IMR-90 (cell line): ENCODE measurements around the gene NR4A1. TPM values are rescaled to one million over a fixed set of nuclear protein-coding genes. Genes with fewer than 3 reads are reported as not detected.

Experiments used
- ATAC-seq: fragments of 200-7000 bp; cut with Tn5 transposase; 2 replicates; pipeline ENCODE4 v1.9.1; 2020; ENCODE audit warnings: low read depth, mild to moderate bottlenecking, moderate library complexity
- BruUV-seq: library from RNA; stranded (reverse); fragments of 400-500 nt; replicated peaks from 2 replicates; lab custom pipeline; 2021; lab: Mats Ljungman, UMichigan
- CTCF ChIA-PET: fragments of 300-600 bp; formaldehyde crosslinking; extraction: SDS; loops from one replicate; lab custom pipeline; 2021; ENCODE audit warnings: antibody characterized with exemption; lab: Yijun Ruan, JAX
- POLR2A ChIA-PET: fragments of 300-600 bp; sonication (Branson Sonifier 250); formaldehyde crosslinking; loops from one replicate; lab custom pipeline; 2022; ENCODE audit warnings: antibody characterized with exemption; ENCODE audit not compliant: unreplicated experiment; lab: Charles Lee
- DNase-seq: peaks from one replicate; pipeline ENCODE4 v3.0.0; 2013
- H2AFZ ChIP-seq: replicated peaks from 2 replicates; pipeline ENCODE3; 2013; ENCODE audit warnings: low read length, mild to moderate bottlenecking; ENCODE audit not compliant: poor library complexity
- H2AK5ac ChIP-seq: 2 replicates; pipeline ENCODE4 v1.6.1; 2013; ENCODE audit warnings: low read depth, low read length, inconsistent platforms
- H2AK9ac ChIP-seq: replicated peaks from 2 replicates; pipeline ENCODE3; 2013; ENCODE audit warnings: mild to moderate bottlenecking, low read depth, low read length, moderate library complexity; ENCODE audit not compliant: poor library complexity
- H2BK120ac ChIP-seq: 2 replicates; pipeline ENCODE4 v1.6.1; 2013; ENCODE audit warnings: low read depth, low read length, inconsistent platforms
- H2BK15ac ChIP-seq: 3 replicates; pipeline ENCODE4 v1.6.1; 2013; ENCODE audit warnings: low read depth, low read length, inconsistent platforms
- H2BK20ac ChIP-seq: 2 replicates; pipeline ENCODE4 v1.6.1; 2013; ENCODE audit warnings: low read depth, mild to moderate bottlenecking, inconsistent platforms, low read length, moderate library complexity
- H2BK5ac ChIP-seq: 2 replicates; pipeline ENCODE4 v1.6.1; 2013; ENCODE audit warnings: mild to moderate bottlenecking, low read depth, low read length, inconsistent platforms; ENCODE audit not compliant: poor library complexity, severe bottlenecking
- H3K14ac ChIP-seq: replicated peaks from 2 replicates; pipeline ENCODE4 v1.6.1; 2013; ENCODE audit warnings: low read depth, low read length, inconsistent platforms
- H3K18ac ChIP-seq: 2 replicates; pipeline ENCODE4 v1.6.1; 2013; ENCODE audit warnings: low read depth, low read length, control low read depth
- H3K23ac ChIP-seq: 2 replicates; pipeline ENCODE4 v1.6.1; 2013; ENCODE audit warnings: low read depth, low read length, inconsistent platforms
- H3K27ac ChIP-seq: 2 replicates; pipeline ENCODE4 v1.5.1; 2013; ENCODE audit warnings: mild to moderate bottlenecking, control low read depth, low read length; ENCODE audit not compliant: insufficient read depth
- H3K27me3 ChIP-seq: 2 replicates; pipeline ENCODE4 v1.6.1; 2013; ENCODE audit warnings: low read length; ENCODE audit not compliant: control insufficient read depth, insufficient read depth
- H3K36me3 ChIP-seq: 2 replicates; pipeline ENCODE4 v1.6.1; 2013; ENCODE audit warnings: low read length, mixed read lengths; ENCODE audit not compliant: control insufficient read depth, insufficient read depth
- H3K4ac ChIP-seq: 2 replicates; pipeline ENCODE4 v1.6.1; 2013; ENCODE audit warnings: low read depth, low read length, inconsistent platforms
- H3K4me1 ChIP-seq: 2 replicates; pipeline ENCODE4 v1.6.1; 2013; ENCODE audit warnings: low read length, mixed read lengths; ENCODE audit not compliant: control insufficient read depth, insufficient read depth
- H3K4me2 ChIP-seq: 2 replicates; pipeline ENCODE4 v1.6.1; 2013; ENCODE audit warnings: low read depth, mild to moderate bottlenecking, control low read depth, low read length, moderate library complexity
- H3K4me3 ChIP-seq: 2 replicates; pipeline ENCODE4 v1.5.1; 2013; ENCODE audit warnings: low read depth, mild to moderate bottlenecking, control low read depth, low read length, moderate library complexity; ENCODE audit not compliant: insufficient read depth
- H3K56ac ChIP-seq: 2 replicates; pipeline ENCODE4 v1.6.1; 2013; ENCODE audit warnings: low read length, inconsistent platforms; ENCODE audit not compliant: insufficient read depth; ENCODE audit errors: extremely low read depth
- H3K79me1 ChIP-seq, 2 experiments: 2 replicates each; pipeline ENCODE4 v1.6.1; 2013; ENCODE audit warnings: low read length in 2 of 2, inconsistent platforms in 1 of 2, low read depth in 1 of 2
- H3K9ac ChIP-seq: 2 replicates; pipeline ENCODE4 v1.6.1; 2013; ENCODE audit warnings: low read depth, low read length, control low read depth
- H3K9me1 ChIP-seq: 2 replicates; pipeline ENCODE4 v1.6.1; 2013; ENCODE audit warnings: low read length, inconsistent platforms; ENCODE audit not compliant: insufficient read depth
- H3K9me3 ChIP-seq: 2 replicates; pipeline ENCODE4 v1.6.1; 2013; ENCODE audit warnings: low read length; ENCODE audit not compliant: control insufficient read depth, insufficient read depth
- H4K20me1 ChIP-seq: 2 replicates; pipeline ENCODE4 v1.6.1; 2013; ENCODE audit warnings: low read length, inconsistent platforms; ENCODE audit not compliant: insufficient read depth
- H4K5ac ChIP-seq: 2 replicates; pipeline ENCODE4 v1.6.1; 2013; ENCODE audit warnings: mild to moderate bottlenecking, low read depth, low read length, control low read depth
- H4K8ac ChIP-seq, 2 experiments: 2 replicates each; pipeline ENCODE4 v1.6.1; 2013; ENCODE audit warnings: low read depth in 2 of 2, low read length in 2 of 2, control low read depth in 1 of 2, inconsistent platforms in 1 of 2
- H4K91ac ChIP-seq: 2 replicates; pipeline ENCODE4 v1.6.1; 2013; ENCODE audit warnings: low read depth, low read length, inconsistent platforms; ENCODE audit not compliant: insufficient read depth
- NFE2L2 ChIP-seq: fragments of 150-350 bp; IDR thresholded peaks from 2 replicates; pipeline ENCODE4 v1.6.1; 2016; ENCODE audit warnings: low read depth, mild to moderate bottlenecking, low read length
- RAD21 ChIP-seq: IDR thresholded peaks from 2 replicates; pipeline ENCODE4 v1.6.1; 2012; ENCODE audit warnings: low read length, improper control_type of control experiment
- SMC3 ChIP-seq: fragments of 150-350 bp; IDR thresholded peaks from 2 replicates; pipeline ENCODE4 v1.6.1; 2016; ENCODE audit warnings: low read depth, mild to moderate bottlenecking, antibody characterized with exemption, low read length, moderate library complexity
- WGBS, 2 experiments: methylation state at CpG; one replicate each; pipeline versions ENCODE4 v1.1.5 to v1.1.7; 2013; ENCODE audit warnings: missing lambda C conversion rate in 2 of 2; ENCODE audit not compliant: insufficient read length in 1 of 2; ENCODE audit errors: extremely low coverage in 2 of 2; 5-methylcytosine and 5-hydroxymethylcytosine counted together
- dilution Hi-C: fragments of 300-500 bp; cut with HindIII; formaldehyde crosslinking; loops from one replicate; pipeline ENCODE4 v1.14.3; 2018; ENCODE audit warnings: low sequenced_read_pairs; ENCODE audit not compliant: unreplicated experiment
- in situ Hi-C: fragments of 300-500 bp; cut with MboI; formaldehyde crosslinking; loops from 3 replicates; pipeline ENCODE4 v1.14.3; 2019; ENCODE audit warnings: low sequenced_read_pairs, inconsistent platforms, mixed read lengths
- intact Hi-C: fragments of 100-400 bp; cut with micrococcal nuclease; formaldehyde crosslinking; loops from 2 replicates; pipeline ENCODE4 v1.10.0; 2022
- polyA plus RNA-seq, 3 experiments: library from polyadenylated mRNA; depleted of rRNA; stranded (reverse); fragments of >200 nt; gene quantifications; 2 replicates each; pipeline ENCODE4 v1.2.3, GENCODE V29; 2012; ENCODE audit warnings: low replicate concordance in 1 of 3
- total RNA-seq: library from RNA; depleted of rRNA; stranded (reverse); fragments of >200 nt; gene quantifications from 2 replicates; pipeline ENCODE4 v1.2.3, GENCODE V29; 2012

Gene NR4A1
- total and polyA plus RNA-seq, 2 of the 4 experiments (the other 2 are of a cell fraction), result 6.6 to 34.1 TPM

- TF ChIP-seq SMC3, result no peak
These were observed 19.1 kb downstream of the NR4A1 start (continued) for GRCh38 chr12:52070185-52070925.

GRCh38 chr12:52073531-52074381, 22.5 kb downstream of the NR4A1 start:
- CTCF ChIA-PET, result interaction anchor here (0.7 to 2.9 kb wide), 2 partner anchors 41 to 48 kb away, joined by 3 to 14 read pairs; no protein-coding TSS in a partner anchor
- POLR2A ChIA-PET, result no interaction called here
- no peak for TF ChIP-seq RAD21
- TF ChIP-seq NFE2L2, result no peak

More at GRCh38 chr12:52073531-52074381, 22.5 kb downstream of the NR4A1 start:
- Histone ChIP-seq H3K4me3 (no peak overlapping the region), H4K5ac (no peak overlapping the region), H3K36me3 (peaks cover 52% of the 10 kb centered on the region), H3K4me2 (no peak overlapping the region; the same call in 1 of the 2 replicates), H3K27me3 (no peaks in the 10 kb centered on the region), H3K9ac (no peak overlapping the region), H2BK5ac (no peak overlapping the region), H3K18ac (no peak overlapping the region), H2AK5ac (no peak overlapping the region), H2BK15ac (no peak overlapping the region), H3K27ac (no peak overlapping the region), H3K4me1 (peaks cover 15% of the 10 kb centered on the region), H4K8ac (no peak overlapping the region), H3K4ac (no peak overlapping the region), H2BK120ac (no peak overlapping the region), H2AK9ac (peak overlapping the region; percentile 62), H3K9me3 (no peaks in the 10 kb centered on the region), H4K91ac (no peak overlapping the region), H2BK20ac (no peak overlapping the region), H3K9me1 (peaks cover 31% of the 10 kb centered on the region), H2AFZ (no peak overlapping the region), H3K79me1 (peaks cover 20 to 91% of the 10 kb centered on the region in 2 experiments), H4K20me1 (peaks cover 88% of the 10 kb centered on the region), H3K23ac (peak overlapping the region; percentile 36), H3K14ac (no peak overlapping the region), H3K56ac (no peak overlapping the region)
- no peak for ATAC-seq
- BruUV-seq, result no TSS peak
- WGBS, 2 experiments, result 100% methylated on average over 1 of the region's 23 CpGs; no CpG with 5 or more reads in 1 of the 2 experiments
- in situ Hi-C loops, result no loop called here
- intact Hi-C loops, result no loop called here
- dilution Hi-C loops, result no loop called here
- DNase-seq, result no peak
